HG03139 (cell line): Measurements from ENCODE around the gene UQCRC1.
"Not testable (repeated sequence)": the region's sequence is repeated elsewhere in the genome, so short reads cannot be mapped to it uniquely, and the experiment has no call there.

ENCODE experiments used
- ATAC-seq: cut with Tn5 transposase; IDR thresholded peaks from one replicate; pipeline ENCODE4 v1.9.1; 2021; ENCODE audit not compliant: unreplicated experiment

Gene UQCRC1

GRCh38 chr3:48555949-48556795, 53.3 kb downstream of the UQCRC1 start:
- ATAC-seq, result no peak

GRCh38 chr3:48555231-48555948, 54.1 kb downstream of the UQCRC1 start:
- no peak for ATAC-seq

DNA sequence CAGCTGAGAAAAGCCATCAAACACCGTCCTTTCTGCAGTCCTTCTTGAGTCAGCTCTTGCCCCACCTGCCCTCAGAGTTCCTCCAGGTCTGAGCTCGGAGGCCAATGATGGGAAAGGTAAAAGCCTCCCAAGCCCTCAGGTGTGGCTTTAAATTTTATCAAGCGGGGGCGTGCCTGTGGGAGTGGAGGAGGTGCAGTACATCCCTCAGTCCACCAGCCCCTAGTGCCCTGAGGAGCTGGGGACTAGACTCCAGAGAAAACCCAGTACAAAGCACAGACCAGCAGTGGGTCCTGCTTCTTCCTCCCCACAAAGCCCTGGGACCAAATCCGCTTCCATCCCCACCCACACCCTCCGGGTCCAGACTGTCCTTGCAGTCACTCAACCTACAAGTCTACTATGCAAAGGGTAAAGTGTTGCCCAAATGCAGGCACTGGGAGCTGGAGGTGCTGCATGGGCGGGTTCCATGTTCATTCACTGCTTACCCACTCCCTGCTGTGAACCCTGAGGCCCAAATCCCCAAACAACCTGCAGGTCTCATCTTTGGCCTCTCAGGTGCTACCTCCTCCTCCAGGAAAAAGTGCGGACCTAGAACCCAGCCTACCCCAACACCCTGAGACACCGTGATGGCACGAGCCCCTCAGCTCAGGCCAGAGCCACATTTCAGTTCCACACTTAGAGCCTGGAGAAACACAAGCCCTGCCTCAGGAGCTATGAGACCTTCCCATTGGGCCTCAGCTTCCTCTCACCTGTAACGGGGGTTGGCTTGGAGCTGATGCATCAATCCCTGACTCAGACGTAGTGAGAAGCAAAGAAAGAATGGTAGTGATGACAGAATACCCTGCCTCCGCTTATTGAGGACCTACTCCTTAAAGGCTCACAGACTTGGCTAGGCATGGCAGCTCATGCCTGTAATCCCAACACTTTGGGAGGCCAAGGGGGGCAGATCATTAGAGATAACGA, 55.3 kb downstream of the UQCRC1 start:
- no peak for ATAC-seq

DNA sequence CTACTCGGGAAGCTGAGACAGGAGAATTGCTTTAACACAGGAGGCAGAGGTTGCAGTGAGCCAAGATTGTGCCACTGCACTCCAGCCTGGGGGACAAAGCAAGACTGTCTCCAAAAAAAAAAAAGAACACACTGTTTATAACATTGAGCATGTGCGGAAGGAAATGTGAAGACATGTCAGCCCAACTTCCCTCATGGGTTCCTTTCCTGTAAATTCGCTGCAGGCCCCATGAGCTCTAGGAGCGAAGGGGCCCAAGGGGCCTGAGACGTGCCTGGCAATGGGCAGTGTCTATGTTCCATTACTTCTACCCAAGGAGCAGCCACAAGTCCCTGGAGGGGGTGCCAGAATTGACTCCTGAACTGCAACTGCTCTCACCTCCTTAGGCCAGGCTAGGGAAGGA, 56.1 kb downstream of the UQCRC1 start:
- no peak for ATAC-seq

- ATAC-seq, result no peak
Observed at GRCh38 chr3:48552111-48552951, 57.1 kb downstream of the UQCRC1 start.

DNA sequence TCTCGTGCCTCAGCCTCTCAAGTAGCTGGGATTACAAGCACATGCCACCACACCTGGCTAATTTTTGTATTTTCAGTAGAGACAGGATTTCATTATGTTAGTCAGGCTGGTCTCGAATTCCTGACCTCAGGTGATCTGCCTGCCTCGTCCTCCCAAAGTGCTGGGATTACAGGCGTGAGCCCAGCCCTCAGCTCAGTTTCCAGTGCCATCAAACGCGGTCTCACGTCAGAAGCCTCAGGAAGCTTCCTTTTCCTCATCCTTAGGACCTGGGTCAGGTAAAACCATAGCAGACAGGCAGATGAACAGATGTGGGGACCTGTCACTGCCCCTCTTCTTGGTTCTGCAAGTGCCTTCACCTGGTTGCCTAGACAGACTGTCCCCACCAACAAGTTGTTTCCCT, 57.8 kb downstream of the UQCRC1 start:
- ATAC-seq, result not testable (repeated sequence)
